Measurements from ENCODE around the gene CKS1B. TPM values are rescaled to one million over a fixed set of nuclear protein-coding genes. Genes with fewer than 3 reads are reported as not detected.

Gene CKS1B
- total RNA-seq, 4 donors from 2014 or later = 34.9 to 72.8 (median 55.3) TPM

DNA sequence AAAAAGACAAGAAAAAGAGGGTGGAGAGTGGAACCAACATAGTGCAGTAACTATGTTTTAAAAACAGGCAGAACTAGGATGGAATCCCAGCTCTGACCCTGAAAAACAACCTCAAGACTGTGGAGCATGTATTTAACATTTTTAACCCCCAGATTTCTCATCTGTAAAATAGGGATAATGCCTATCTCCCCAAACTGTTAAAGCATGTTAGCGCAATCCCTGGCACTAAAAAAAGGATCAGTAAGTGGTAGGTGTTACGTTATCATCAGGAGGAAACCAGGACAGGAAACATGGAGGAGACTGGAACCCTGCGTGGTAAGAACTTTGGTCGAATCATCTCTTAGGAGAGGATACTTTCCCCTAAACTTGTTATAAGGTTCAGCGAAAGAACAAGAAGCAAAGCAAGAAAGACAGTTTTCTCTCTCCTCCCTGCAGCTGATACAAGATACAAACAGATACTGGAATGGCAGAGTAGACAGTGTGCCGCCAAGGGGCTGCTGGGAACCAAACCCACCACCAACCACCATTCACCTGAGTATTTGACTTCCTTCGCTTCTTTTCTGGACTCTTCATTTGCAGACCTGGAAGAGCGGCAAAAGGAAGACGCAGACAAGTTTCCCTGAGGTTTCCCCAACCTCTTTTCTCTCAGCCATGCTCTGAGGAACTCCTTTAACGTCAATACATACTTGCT lies 13.9 kb upstream of the CKS1B start:
- H3K27ac ChIP-seq = peak overlapping the region; percentile 95 to 99 (median 98)
- H3K36me3 ChIP-seq = peaks cover 12 to 57% (median 37%) of the 10 kb centered on the region in 3 donors
- no peak for DNase-seq
- 23 to 27% methylated on average over 10 of the region's 10 CpGs for WGBS, 2 donors
- peaks cover 24 to 69% (median 33%) of the 10 kb centered on the region in 3 donors for H3K4me1 ChIP-seq
- H3K27me3 ChIP-seq = no peaks in the 10 kb centered on the region
- intact Hi-C loops (cut with DNase I) = loop anchor here (5.0 to 10.0 kb wide), 2 partner anchors 37 to 104 kb away; partner anchors contain the start of gene EFNA4
- no peaks in the 10 kb centered on the region for H3K9me3 ChIP-seq
- TF ChIP-seq CTCF (IDR thresholded peaks at IDR 0.05) (no peak), POLR2A (IDR thresholded peaks at IDR 0.05) (no peak)
- H3K4me3 ChIP-seq = peak overlapping the region; percentile 67 to 98 (median 79)

DNA sequence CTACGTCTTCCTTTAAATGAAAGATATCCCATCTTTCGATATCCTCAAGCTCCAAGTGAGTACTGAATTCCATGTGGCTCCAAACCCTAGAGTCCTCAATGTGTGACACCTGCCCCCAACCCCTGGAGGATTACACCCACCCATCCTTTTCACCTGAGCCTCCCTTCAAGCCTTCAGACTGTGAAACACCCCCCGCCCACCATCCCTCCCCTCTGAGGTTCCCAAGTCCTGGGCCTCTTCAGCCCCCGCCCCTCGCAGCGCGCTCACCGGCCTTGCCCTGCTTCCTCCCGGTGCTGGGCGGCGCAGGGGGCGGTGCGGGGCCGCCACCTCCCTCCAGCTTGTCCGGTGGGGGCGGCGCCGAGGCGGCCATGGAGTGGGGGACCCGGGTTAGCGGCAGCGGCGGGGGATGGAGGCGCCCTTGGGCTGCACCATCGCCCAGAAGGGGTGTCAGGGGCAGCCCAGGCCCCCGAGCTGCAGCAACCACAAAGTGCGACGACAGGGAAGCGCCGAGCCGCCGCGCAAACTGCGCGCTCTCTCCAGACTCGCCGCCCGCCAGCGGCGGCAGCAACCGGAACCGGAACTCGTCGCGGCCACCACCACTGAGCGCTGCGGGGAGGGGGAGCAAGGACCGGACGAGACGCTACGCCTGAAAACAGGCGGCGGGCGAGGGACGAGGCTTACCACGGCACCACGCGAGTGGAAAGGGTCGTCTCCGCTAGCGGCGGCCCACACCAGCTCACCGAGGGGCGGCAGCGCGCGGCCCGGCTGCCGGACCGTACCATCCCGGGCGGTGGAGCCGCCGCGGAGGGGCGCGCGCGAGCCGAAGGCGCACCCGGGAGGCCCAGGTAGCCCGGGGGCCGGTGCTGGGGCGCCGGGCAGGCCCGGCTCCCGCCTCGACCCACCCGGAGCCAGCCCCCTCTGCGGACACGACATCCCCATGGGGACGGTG lies 13.0 kb upstream of the CKS1B start, which contains the start of gene PYGO2:
PYGO2 (minus strand) TSS at position 576 of the 949 bp plus-strand sequence; CDS start at position 370, 206 bp downstream.
- Histone ChIP-seq H3K4me3 (peak within 1 kb of the TSS; percentile 67 to 98 (median 79)), H3K9me3 (no peaks in the 10 kb centered on the region), H3K36me3 (peaks cover 16 to 66% (median 46%) of the 10 kb centered on the region in 3 donors), H3K27me3 (no peaks in the 10 kb centered on the region), H3K27ac (peak within 1 kb of the TSS; percentile 95 to 99 (median 98)), H3K4me1 (peaks cover 21 to 66% (median 31%) of the 10 kb centered on the region in 3 donors)
- no peak for DNase-seq
- peak; percentile 26 to 89 (median 70) for TF ChIP-seq CTCF (IDR thresholded peaks at IDR 0.05)
- peak in 2 of 4 donors; percentile 68 to 89 for TF ChIP-seq POLR2A (IDR thresholded peaks at IDR 0.05)
- intact Hi-C loops (cut with DNase I) = loop anchor here (5.0 to 10.0 kb wide), 2 partner anchors 36 to 103 kb away; partner anchors contain the start of gene EFNA4
- 0% methylated on average over 3 to 11 of the region's 93 CpGs for WGBS, 2 donors

- H3K4me1 ChIP-seq = peaks cover 16 to 65% (median 23%) of the 10 kb centered on the region in 3 donors
- peak overlapping the region; percentile 95 to 99 (median 98) for H3K27ac ChIP-seq
- 4 to 7% methylated on average over 9 to 11 of the region's 25 CpGs for WGBS, 2 donors
- no peaks in the 10 kb centered on the region for H3K9me3 ChIP-seq
- TF ChIP-seq POLR2A (IDR thresholded peaks at IDR 0.05) (no peak), CTCF (IDR thresholded peaks at IDR 0.05) (no peak)
- DNase-seq = no peak
- intact Hi-C loops (cut with DNase I) = loop anchor here (5.0 to 10.0 kb wide), 2 partner anchors 35 to 103 kb away; partner anchors contain the start of gene EFNA4
- no peaks in the 10 kb centered on the region for H3K27me3 ChIP-seq
- peak overlapping the region; percentile 67 to 98 (median 79) for H3K4me3 ChIP-seq
- H3K36me3 ChIP-seq = peaks cover 16 to 74% (median 51%) of the 10 kb centered on the region in 3 donors
Observed at GRCh38 chr1:154962156-154962749, 12.2 kb upstream of the CKS1B start.

- H3K4me1 ChIP-seq = peaks cover 16 to 65% (median 26%) of the 10 kb centered on the region in 3 donors
- WGBS, 2 donors = 40 to 59% methylated on average over 3 to 6 of the region's 6 CpGs
- no peak for TF ChIP-seq CTCF (IDR thresholded peaks at IDR 0.05)
- TF ChIP-seq POLR2A (IDR thresholded peaks at IDR 0.05) = no peak
- no peaks in the 10 kb centered on the region for H3K27me3 ChIP-seq
- peak overlapping the region; percentile 95 to 99 (median 98) for H3K27ac ChIP-seq
- DNase-seq = no peak
- peak overlapping the region; percentile 67 to 98 (median 79) for H3K4me3 ChIP-seq
- H3K36me3 ChIP-seq = peaks cover 16 to 74% (median 51%) of the 10 kb centered on the region in 3 donors
- no peaks in the 10 kb centered on the region for H3K9me3 ChIP-seq
- intact Hi-C loops (cut with DNase I) = loop anchor here (5.0 to 10.0 kb wide), 2 partner anchors 34 to 102 kb away; partner anchors contain the start of gene EFNA4
Observed at GRCh38 chr1:154962795-154963330, 11.6 kb upstream of the CKS1B start.
